HEK293T (cell line): ENCODE results near the gene PRPF8.

Experiments used
- ARNT ChIP-seq: fragments of 450-650 bp; IDR thresholded peaks from 2 replicates; pipeline ENCODE4 v1.6.1; 2017; ENCODE audit warnings: mild to moderate bottlenecking
- BHLHE40 ChIP-seq: fragments of 450-650 bp; IDR thresholded peaks from 2 replicates; pipeline ENCODE4 v1.6.1; 2016; ENCODE audit warnings: mild to moderate bottlenecking, moderate library complexity, borderline replicate concordance
- CTBP1 ChIP-seq: fragments of 450-650 bp; IDR thresholded peaks from 2 replicates; pipeline ENCODE4 v1.6.1; 2016; ENCODE audit warnings: borderline replicate concordance
- ELF4 ChIP-seq: fragments of 450-650 bp; IDR thresholded peaks from 2 replicates; pipeline ENCODE4 v1.6.1; 2017; ENCODE audit warnings: antibody characterized with exemption
- FOXA1 ChIP-seq: fragments of 450-650 bp; IDR thresholded peaks from 2 replicates; pipeline ENCODE4 v1.6.1; 2016; ENCODE audit warnings: mild to moderate bottlenecking
- FOXM1 ChIP-seq: fragments of 450-650 bp; IDR thresholded peaks from 2 replicates; pipeline ENCODE4 v1.6.1; 2017; ENCODE audit warnings: mild to moderate bottlenecking, borderline replicate concordance
- HDGF ChIP-seq: fragments of 450-650 bp; IDR thresholded peaks from 2 replicates; pipeline ENCODE4 v1.6.1; 2017; ENCODE audit warnings: antibody characterized with exemption, borderline replicate concordance
- L3MBTL2 ChIP-seq: fragments of 450-650 bp; conservative IDR thresholded peaks from 2 replicates; pipeline ENCODE4 v1.6.1; 2016; ENCODE audit warnings: mild to moderate bottlenecking
- LEF1 ChIP-seq: fragments of 450-650 bp; IDR thresholded peaks from 2 replicates; pipeline ENCODE4 v1.6.1; 2017; ENCODE audit warnings: mild to moderate bottlenecking, borderline replicate concordance
- NFRKB ChIP-seq: fragments of 450-650 bp; IDR thresholded peaks from 2 replicates; pipeline ENCODE4 v1.6.1; 2016; ENCODE audit warnings: mild to moderate bottlenecking, moderate library complexity
- PKNOX1 ChIP-seq: fragments of 450-650 bp; IDR thresholded peaks from 2 replicates; pipeline ENCODE4 v1.6.1; 2016
- SP1 ChIP-seq: fragments of 450-650 bp; IDR thresholded peaks from 2 replicates; pipeline ENCODE4 v1.6.1; 2017
- SUZ12 ChIP-seq: fragments of 450-650 bp; IDR thresholded peaks from 2 replicates; pipeline ENCODE4 v1.6.1; 2016; ENCODE audit warnings: mild to moderate bottlenecking
- ZNF384 ChIP-seq: fragments of 450-650 bp; IDR thresholded peaks from 2 replicates; pipeline ENCODE4 v1.6.1; 2016

- no peak for TF ChIP-seq FOXM1
- TF ChIP-seq BHLHE40: no peak
- TF ChIP-seq NFRKB: no peak
- TF ChIP-seq PKNOX1: no peak
- TF ChIP-seq ELF4: no peak
- no peak for TF ChIP-seq FOXA1
- TF ChIP-seq LEF1: no peak
- TF ChIP-seq CTBP1: no peak
- no peak for TF ChIP-seq L3MBTL2
- TF ChIP-seq SP1: no peak
- no peak for TF ChIP-seq HDGF
- no peak for TF ChIP-seq SUZ12
- no peak for TF ChIP-seq ZNF384
- TF ChIP-seq ARNT: no peak
Observed at GRCh38 chr17:1718362-1719165, 33.9 kb upstream of the PRPF8 start.
